Right ventricle myocardium superior (tissue), 1 donor: ENCODE data around the gene ABLIM2. TPM values are rescaled to one million over a fixed set of nuclear protein-coding genes. Genes with fewer than 3 reads are reported as not detected.

ENCODE experiments used
- ATAC-seq: fragments of 200-7000 bp; cut with Tn5 transposase; one replicate; pipeline ENCODE4 v1.9.1; 2020; ENCODE audit warnings: mild to moderate bottlenecking; ENCODE audit not compliant: poor library complexity
- DNase-seq: peaks from one replicate; pipeline ENCODE4 v3.0.0-alpha.2; 2020
- intact Hi-C: fragments of 100-400 bp; cut with DNase I; formaldehyde crosslinking; loops from one replicate; pipeline ENCODE4 v1.11.2; 2022
- total RNA-seq: library from RNA; stranded (reverse); fragmentation: NEBNext Ultra II Directional; extraction: Animal tissue kit (Norgen Biotek cat#: 25700); gene quantifications from one replicate; pipeline ENCODE4 v1.2.1, GENCODE V29; 2021
- donor health status: DM: no; HTN: yes; CAD: no; lungs with severe emphysema.

Gene ABLIM2
- total RNA-seq, 1 donor from 2014 or later: 26.8 TPM

DNA sequence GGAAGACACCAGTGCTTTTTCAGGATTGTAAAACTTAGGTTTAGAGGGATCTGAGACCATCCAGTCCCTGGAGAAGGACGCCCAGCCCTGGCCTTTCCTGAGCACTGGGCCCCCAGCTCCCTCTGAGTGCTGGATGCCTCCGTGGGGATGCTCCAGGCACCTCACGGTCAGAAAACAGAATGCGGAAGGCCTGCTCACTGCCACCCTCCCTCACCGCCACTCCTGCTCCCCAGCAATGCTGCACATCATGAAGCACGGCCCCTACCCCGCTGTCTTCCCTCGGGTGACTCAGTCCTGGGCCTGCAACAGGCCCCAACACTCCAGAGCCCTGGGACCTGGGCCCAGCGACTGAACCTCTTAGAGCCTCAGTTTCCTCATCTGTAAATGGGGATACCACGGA, 26.2 kb downstream of the ABLIM2 start:
- intact Hi-C loops: no loop called here
- DNase-seq: no peak
- ATAC-seq: no peak

- ATAC-seq: no peak
Measured at GRCh38 chr4:8131826-8132225, 26.8 kb downstream of the ABLIM2 start.

DNA sequence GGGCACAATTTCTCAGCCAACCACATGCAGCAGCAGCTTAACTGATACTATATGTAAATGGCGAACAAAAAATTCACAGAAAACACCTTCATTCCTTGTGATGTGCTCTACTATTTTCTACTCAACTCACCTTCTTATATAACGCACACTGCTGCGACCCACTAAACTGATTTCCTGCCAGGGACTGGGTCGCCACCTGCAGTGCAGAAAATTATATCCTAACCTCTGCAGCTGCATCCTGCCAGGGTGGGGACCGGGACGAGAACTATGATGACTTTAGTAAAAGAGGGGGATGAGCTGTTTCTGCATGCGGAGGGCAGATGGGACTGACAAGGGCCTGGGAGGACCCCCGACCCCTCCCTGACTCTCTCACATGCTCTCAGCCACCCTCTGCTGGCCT, 27.4 kb downstream of the ABLIM2 start:
- ATAC-seq (no peak), DNase-seq (no peak)
- intact Hi-C loops: no loop called here

More at GRCh38 chr4:8131826-8132225, 26.8 kb downstream of the ABLIM2 start:
- DNase-seq: no peak
- intact Hi-C loops: no loop called here

DNA sequence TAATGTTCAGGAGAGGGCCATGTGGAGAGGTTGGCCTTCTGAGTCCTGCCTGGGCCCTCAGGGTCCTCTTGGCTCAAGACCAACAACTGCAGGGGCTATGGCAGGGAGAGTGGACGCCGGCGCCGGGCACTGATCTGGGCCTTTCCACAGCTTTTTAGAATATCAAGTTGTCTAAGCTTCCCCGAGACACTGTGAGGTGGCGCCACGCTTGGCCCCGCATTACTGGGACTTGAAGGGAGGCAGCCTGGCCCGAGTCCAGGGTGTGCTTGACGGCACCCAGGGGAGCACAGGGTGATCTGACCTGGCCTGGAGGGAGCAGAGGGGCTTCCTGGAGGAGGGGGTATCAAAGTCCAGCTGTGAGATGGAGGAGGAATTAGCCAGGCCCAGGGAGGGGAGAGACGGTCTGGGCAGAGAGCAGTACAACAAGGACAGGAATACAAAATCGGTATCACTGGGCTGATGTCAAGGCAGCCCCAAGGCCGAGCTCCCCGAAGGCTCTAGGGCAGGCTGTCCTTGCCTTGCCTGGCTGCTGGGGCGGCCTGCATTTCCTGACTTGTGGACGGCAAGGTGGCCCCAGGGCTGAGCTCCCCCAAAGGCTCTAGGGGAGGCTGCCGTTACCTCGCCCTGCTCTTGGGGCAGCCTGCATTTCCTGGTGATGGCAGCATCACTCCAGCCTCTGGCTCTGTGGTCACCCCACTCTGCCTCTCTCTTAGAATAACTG, 28.1 kb downstream of the ABLIM2 start:
- ATAC-seq: no peak
- DNase-seq: no peak
- intact Hi-C loops: no loop called here

- intact Hi-C loops: no loop called here
- ATAC-seq: no peak
- DNase-seq: no peak
Measured at GRCh38 chr4:8129785-8130184, 28.8 kb downstream of the ABLIM2 start.

DNA sequence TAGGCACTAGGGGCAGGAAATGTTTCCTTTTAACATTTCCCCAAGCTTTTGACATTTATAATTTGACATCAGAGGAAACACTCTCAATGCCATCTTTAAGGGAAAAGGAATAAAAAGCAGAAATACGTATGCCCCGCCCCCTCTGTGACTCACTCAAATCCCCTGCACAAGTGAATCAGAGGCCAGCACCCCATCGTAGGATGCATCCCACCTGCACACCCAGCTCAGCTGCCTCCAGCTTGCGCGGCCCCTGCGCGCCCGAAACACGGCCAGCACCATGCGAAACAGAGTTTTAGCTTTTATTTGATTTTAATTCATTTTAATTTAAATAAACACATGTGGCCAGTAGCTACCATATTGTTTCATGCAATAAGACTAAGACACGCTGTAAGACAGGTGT, 29.5 kb downstream of the ABLIM2 start:
- intact Hi-C loops: no loop called here
- no peak for DNase-seq
- no peak for ATAC-seq

GRCh38 chr4:8128100-8128856, 30.3 kb downstream of the ABLIM2 start:
- DNase-seq (no peak), ATAC-seq (no peak)
- intact Hi-C loops: no loop called here

DNA sequence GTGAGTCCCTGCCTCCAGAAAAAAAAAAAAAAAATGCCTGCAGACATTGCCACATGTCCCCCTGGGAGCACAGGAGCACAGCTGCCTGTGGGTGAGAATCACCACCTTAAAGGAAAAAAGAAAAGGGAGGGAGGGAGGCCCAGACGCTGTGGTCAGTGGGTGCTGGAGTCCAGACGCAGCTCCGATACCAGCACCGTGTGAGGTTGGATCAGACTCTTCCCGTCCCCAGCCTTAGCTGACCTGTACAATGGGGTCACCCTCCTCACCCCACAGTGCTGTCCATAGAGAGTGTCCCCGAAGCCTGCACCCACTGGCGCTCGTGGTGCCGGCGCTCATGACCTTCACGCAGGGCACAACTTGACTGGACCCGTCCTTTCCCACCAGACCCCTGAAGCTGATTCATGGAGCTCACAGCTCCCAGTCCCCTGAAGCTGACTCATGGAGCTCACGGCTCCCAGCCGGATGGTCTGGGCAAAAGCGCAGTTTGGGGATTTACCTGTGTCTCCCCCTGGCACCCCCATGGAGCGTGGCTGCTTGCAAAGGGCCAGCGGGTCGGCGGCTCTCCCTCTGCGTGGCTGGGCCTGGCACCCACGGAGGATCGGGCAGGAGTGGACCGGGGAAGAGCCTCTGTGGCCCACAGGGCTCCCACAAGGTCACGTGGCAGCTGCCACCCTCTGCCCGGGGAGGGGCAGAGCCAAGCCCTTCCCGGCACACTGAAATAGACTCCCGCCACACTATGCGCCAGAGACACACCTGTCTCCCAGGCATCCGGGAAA, 31.4 kb downstream of the ABLIM2 start:
- DNase-seq (no peak), ATAC-seq (no peak)
- intact Hi-C loops: no loop called here

- DNase-seq (no peak), ATAC-seq (no peak)
- intact Hi-C loops: no loop called here
Measured at GRCh38 chr4:8126523-8126922, 32.1 kb downstream of the ABLIM2 start.

DNA sequence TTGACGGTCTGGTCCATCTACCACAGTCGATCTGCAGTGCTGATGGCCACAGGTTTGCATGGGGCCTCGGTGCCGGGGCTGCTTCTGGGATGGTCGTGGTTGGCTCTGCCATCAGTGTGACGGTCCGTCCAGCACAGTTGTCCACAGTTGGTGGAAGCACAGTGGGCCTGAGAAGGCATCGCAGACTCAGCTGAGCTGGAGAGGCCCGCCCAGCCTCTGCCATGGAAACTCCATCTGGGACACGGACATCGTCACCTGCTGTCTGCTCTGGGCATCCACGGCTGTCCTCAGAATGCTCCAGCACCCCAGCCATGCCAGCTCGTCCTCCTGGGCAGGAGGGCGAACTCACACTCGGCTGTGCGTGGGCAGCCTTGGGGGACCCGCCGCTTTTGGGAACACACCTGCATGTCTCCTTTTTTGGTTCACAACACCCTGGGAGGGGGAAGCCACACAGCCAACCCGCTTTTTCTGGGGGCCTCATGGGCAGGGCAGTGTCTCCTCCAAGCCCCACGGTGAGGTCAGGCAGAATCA, 33.0 kb downstream of the ABLIM2 start:
- DNase-seq: no peak
- intact Hi-C loops: no loop called here
- ATAC-seq: no peak

- DNase-seq (no peak), ATAC-seq (no peak)
- intact Hi-C loops: no loop called here
Measured at GRCh38 chr4:8123870-8124269, 34.7 kb downstream of the ABLIM2 start.

GRCh38 chr4:8123389-8123788, 35.2 kb downstream of the ABLIM2 start:
- ATAC-seq (peak; percentile 84), DNase-seq (peak; percentile 69)
- intact Hi-C loops: no loop called here

GRCh38 chr4:8122746-8123145, 35.9 kb downstream of the ABLIM2 start:
- DNase-seq (no peak), ATAC-seq (no peak)
- intact Hi-C loops: no loop called here

DNA sequence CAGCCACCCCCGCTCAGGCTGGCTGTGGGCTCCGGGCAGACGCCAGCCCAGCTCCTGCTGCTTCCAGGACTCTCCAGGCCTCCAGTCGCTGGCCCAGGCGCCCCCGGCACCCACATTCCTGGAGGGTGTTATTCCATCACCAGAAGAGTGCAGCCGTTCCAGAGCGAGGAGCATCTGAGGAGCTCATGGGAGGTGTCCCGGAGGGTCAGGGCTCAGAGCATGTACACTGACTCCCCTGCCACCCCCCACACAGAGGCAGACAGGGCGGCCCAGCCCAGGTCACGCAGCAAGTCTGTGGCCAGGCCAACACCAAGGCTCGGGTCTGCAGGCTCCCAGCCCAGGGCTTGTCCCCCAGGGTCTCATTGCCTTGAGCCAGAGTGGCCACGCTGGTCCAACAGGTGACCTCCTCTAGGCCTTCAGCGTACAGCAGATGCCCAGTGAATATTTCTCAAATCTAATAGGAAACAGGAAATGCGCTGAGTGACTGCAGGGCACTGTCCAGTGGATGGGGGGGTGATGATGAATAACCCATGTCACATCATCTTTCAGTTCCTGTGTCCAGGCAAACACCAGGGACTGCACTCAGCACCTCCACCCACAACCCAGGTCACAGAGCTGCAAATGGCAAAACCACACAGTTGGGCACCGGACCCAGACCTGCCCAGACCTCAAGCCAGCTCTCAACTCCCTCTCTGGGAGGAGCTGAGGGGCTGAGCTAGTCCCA, 37.2 kb downstream of the ABLIM2 start:
- no peak for ATAC-seq
- DNase-seq: no peak
- intact Hi-C loops: no loop called here

- ATAC-seq (no peak), DNase-seq (no peak)
- intact Hi-C loops: no loop called here
Measured at GRCh38 chr4:8120501-8120900, 38.1 kb downstream of the ABLIM2 start.

DNA sequence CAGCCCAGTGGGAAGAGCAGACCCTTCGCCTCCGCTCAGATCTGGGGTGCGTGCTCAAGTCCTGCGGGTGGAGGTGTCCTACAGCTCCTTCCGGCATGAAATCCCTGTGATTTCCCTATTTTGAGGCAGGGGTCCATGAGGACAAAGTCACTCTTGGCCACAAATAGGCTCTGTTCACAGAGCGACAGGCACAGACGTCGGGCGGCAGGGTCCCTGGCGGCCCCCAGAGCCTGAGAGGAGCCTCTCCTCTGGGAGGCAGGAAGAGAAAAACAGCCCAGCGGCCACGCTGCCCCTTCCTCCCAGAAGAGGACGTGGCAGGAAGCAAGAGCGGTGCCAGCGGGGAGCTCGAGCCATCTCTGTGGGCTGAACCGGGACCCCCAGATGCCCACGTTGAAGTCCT, 38.7 kb downstream of the ABLIM2 start:
- ATAC-seq (no peak), DNase-seq (no peak)
- intact Hi-C loops: no loop called here

GRCh38 chr4:8118531-8118930, 40.1 kb downstream of the ABLIM2 start:
- ATAC-seq (no peak), DNase-seq (no peak)
- intact Hi-C loops: no loop called here

GRCh38 chr4:8118035-8118434, 40.6 kb downstream of the ABLIM2 start:
- ATAC-seq (peak; percentile 41), DNase-seq (peak; percentile 37)
- intact Hi-C loops: no loop called here

DNA sequence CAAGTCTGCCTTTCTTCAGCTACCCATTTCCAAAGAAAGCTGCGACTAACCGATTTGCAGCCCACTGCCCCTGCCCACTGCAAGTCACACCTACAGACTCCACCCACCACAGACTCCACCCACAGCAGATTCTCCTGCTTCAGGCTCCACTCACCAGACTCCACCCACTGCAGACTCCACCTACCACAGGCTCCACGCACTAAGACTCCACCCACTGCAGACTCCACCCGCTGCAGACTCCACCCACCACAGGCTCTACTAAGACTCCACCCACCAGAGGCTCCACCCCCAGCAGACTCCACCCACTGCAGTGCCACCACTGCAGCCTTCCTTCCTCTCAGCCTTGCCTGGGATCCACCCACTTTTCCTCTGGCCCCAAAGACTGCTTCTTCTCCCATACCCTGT, 41.3 kb downstream of the ABLIM2 start:
- intact Hi-C loops: no loop called here
- DNase-seq (peak; percentile 57), ATAC-seq (peak; percentile 36)
